GM19023 (cell line): Measurements from ENCODE around the gene CPA1.

Experiments
- ATAC-seq: cut with Tn5 transposase; IDR thresholded peaks from one replicate; pipeline ENCODE4 v1.9.1; 2021; ENCODE audit warnings: mild to moderate bottlenecking, moderate library complexity; ENCODE audit not compliant: unreplicated experiment

CPA1 gene

DNA sequence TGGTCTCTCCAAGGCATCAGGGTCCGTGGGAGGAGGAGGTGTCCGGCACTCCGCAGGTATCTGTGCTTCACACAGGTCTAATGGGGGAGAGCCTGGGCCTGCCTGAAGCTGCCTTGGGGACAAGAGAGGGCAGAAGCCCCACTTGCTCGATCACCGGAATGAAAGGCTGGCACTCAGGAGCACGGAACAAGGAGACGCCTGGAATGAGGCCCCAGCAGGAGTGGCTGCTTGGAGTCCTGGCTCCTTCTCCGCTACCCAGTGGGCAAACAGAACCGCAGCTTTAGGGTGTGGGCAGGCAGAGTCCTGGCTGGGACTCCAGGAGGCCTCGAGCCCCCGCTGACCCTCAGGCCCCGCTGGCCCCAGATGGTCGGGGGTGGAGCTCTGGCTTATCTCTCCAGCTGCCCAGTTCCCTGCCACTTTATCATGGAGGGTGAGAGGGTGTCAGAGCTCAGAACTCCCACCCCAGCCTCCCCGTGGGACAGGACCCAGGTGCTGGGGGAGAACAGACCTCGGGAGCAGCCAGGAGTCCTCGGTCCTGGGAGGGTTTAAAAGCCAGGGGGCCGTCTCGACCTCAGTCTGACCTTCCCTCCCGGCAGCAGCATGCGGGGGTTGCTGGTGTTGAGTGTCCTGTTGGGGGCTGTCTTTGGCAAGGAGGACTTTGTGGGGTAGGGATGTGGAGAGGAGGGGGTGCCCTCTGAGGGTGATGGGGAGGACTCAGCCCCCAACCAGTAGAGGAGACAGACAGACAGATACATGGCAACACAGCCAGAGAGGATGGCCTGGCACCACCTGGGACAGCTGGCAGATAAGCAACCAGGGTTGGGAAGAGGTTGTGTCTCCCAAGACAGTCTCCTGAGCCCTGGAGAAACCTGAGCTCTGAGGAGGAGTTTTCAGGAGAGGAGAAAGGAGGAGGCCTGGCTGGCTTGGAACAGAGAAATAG is at the start of gene CPA1:
CPA1 (plus strand) TSS at position 574 of the 940 bp plus-strand sequence; CDS start at position 601, 27 bp downstream.
- ATAC-seq: no peak

DNA sequence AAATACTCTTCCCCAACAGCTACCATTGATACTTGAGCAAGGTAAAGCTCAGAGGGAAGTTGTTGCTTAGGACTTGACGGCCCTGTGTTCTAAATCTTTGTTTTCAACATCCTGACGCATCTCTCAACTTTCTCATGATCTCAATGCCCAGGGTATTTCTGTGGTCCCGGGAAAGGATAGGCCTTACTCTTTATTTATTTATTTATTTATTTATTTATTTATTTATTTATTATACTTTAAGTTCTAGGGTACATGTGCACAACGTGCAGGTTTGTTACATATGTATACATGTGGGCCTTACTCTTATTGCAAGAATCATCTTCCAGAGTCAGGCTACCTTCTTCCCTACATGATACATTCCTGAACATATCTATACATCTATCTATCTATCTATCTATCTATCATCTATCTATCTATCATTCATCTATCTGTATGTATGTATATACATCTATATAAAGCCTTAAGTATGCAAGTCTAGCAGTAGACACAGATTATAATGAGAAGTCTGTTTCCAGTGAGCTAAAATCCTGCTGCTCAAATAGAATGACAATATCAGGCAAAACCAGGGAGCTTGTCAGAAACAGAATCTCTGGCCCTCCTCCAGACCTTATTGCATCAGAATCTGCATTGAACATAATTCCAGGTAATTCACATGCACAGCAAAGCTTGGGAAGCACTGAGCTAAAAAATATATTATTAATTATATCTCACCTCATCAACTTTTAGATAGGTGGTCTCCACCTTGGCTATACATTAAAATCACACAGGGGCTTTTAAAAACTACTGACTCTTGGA is 47.8 kb upstream of the CPA1 start:
- no peak for ATAC-seq

DNA sequence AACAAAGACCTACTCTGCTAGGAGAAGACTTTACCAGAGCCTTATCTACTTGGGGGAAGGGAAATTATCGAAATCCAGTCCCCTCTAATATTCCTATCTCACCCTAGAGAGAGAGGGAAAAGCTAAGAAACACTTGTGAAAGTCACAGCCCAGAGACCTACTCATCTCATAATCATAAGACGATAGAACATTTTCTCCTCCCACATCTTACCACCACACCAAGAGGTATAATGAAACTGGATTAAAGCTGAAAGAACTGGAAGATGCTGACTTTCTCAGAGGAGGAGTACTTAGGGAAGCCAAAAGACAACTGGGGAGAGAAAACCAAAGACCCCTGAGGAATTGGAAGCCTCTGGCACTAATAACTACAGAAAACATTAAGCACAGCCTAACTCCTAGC is 46.5 kb upstream of the CPA1 start:
- ATAC-seq: no peak

DNA sequence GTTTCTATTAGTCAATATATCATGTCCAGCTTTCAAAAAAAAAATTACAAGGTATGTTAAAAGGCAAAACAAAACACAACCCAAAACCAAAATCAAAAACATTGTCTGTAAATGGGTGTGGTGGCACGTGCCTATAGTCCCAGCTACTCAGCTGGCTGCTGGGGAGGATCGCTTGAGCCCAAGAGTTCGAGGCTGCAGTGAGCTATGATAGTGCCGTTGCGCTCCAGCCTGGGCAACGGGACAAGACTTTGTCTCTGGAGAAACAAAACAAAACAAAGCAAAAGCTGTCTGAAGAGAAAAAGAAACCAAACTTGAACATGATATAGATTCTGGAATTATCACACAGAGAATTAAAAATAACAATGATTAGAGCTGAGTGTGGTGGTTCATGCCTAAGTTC is 46.0 kb upstream of the CPA1 start:
- no peak for ATAC-seq

DNA sequence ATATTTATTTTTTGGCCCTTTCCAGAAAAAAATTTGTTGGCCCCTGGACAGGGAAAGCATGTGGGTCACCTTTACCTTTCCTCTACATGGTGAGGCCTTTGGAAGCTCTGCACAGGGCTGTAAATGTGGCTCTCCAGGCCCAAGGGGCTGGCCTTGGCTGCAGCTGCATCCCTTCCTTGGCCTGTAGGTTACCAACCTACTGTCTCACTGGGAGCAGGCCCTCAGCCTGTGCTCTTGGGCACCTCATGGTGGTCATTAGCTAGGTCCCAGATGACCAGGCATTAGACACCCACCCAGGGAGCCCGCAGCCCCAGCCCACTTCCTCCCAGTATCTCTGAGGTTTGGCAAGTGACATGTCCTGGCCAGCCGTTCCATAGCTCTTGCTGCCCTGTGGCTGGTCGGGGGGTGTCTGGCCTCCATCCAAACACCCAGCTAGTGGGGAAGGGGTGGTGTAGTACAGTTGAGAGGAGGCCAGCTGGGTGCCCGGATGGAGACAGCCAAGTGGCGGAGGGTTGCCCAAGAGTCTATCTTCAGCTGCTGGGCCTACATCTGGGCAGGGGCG is 42.8 kb upstream of the CPA1 start:
- ATAC-seq: no peak

DNA sequence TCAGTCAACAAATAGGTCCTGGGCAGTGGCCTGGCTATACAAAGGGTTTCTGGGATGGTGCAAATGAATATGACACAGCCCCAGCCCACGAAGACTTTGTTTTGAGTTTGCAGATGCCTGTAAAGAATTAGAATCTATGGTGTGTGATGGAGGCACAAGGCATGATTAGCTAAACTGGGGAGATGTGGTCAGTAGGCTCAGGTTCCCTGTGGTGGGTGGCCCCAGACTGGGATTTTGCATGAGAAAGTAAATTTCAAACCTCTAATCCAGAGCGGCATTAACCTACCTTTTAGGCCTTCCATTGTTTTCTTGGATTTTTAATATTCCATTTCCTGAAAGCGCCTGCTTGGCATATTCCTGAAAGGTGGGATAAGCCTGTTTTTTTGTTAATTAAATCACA is 42.1 kb upstream of the CPA1 start:
- no peak for ATAC-seq

DNA sequence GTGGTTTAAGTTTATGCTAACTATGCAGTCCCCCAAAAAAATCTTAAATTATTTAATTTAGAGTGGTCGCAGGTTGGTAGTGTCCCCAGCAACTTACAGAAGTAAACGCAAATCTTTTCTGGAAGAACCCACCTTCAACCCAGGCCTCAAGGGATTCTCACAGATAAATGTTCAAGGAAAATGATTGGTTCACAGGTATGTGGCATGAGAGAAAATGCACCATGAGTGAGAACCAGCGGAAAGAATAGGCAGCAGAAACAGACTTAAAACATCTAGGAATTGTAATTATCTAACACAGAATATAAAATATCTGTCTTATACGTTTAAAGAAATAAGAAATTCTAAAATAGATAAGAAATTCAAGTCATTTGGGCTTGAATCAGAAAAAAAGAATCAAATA is 38.4 kb upstream of the CPA1 start:
- ATAC-seq: no peak

DNA sequence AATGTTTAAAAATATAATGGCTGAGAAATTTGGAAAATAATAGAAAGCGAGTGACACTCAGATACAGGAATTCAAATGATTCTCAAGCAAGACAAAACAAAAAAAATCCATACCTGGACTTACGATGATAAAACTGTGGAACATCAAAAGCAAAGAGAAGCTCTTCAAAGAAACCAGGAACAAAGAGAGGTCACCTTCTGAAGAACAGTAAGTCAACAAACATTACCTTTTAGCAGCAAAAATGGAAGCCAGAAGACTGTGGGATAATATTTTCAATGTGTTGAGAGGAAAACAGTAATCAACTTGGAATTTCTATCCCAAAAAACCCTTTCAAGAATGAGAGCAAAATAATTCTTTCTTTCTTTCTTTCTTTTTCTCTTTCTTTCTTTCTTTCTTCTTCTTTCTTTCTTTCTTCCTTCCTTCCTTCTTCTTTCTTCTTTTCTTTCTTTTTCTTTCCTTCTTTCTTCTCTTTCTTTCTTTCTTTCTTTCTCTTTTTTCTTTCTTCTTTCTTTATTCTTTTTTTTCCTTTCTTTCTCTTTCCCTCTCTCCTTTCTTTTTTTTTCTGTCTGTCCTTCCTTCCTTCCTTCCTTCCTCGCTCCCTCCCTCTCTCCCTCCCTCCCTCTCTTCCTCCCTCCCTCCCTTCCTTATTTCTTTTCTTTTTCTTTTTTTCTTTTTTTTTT is 37.5 kb upstream of the CPA1 start:
- ATAC-seq: no peak

DNA sequence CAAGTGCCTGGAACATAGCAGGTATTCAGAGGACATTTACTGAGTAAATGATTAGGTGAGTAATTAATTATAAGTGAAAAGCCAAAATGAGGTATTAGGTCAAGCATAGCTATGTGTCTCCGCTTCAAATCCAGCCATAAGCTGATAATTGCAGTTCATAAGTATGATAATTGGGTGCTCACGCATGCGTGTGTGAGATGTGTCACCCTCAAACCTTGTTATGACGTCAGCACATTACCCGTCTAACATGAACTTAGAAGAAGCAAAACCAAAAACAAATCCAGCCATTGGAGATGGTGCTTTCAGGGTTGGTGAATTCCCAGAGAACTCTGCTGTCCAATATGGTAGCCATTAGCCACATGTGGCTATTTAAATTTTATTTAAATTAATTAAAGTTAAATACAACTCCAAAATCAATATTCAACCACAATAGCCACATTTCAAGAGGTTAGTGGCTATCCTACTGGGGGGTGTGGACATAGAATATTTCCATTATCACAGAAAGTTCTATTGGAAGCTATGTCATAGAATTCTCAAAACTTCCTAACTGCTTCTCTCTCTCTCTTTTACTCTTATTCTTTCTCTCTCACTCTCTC is 35.9 kb upstream of the CPA1 start, which contains the start of gene CPA5:
CPA5 (plus strand) TSS at position 546 of the 596 bp plus-strand sequence. CDS start 1,670 bp downstream, outside the sequence.
- ATAC-seq: no peak

DNA sequence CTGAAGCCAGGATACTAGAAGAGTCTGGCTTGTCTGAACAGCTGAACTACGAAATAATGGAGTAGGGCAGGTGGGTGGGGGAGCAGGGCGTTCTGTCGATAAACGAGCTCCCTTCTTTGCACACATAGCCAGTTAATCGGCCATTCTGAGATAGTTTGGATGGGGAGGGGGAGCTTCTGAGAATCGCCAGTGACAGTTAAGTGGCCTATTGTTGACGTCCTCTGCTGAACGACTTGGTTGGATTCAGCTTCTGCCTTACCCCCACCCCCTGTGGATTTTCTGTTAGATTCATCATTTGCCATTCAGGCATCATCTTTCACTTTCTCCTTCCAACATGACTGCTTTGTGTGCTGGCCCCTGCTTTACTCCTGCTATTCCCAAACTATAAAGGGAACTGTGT is 35.2 kb upstream of the CPA1 start:
- ATAC-seq: no peak

DNA sequence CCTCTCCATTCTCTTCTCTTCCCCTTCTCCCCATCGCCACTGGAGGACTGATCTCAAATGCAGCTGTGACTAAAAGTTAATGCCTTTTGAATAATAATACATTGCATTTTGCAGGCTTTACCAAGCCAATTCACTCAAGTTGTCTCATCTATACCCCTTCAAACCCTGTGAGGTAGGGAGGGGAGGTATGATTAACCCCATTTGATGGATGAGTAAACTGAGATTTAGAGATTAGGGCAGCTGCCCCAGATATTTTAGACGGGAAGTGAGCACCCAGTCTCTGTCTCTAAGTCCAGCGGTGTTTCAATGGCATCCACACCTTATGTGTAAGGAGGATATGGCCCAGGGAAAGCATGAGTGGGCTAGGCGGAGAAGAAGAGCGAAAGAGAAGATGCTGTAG is 34.6 kb upstream of the CPA1 start:
- ATAC-seq: no peak

DNA sequence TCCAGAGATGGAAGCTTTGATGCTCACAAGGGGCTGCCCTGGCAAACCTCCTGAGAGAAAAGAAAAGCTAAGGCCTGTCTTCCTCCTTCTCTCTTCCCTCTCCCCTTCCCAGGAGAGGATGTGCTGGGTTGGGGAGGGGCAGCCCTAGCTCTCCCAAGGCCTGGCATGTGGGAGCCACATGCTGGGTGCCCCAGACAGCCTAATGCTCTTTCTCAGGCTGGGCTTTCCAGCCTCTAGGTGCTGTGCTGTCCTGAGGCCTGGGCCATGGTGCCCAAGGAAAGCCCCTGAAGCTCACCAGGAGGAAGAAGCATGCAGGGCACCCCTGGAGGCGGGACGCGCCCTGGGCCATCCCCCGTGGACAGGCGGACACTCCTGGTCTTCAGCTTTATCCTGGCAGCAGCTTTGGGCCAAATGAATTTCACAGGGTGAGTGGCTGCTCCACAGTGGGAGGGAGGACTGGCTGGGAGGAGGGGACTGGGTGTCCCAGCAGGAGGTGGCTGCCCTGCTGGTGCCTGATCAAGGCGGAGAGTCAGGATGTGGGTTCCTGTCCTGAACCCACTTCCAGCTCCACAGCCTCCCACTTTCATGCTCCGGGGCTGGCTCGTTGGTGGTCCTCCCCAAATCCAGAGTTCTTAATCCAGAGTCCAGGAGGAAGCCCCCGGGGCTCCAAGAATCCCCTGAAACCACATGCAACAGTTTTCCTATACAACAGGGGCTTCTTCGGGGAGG is 34.0 kb upstream of the CPA1 start:
- ATAC-seq: no peak

DNA sequence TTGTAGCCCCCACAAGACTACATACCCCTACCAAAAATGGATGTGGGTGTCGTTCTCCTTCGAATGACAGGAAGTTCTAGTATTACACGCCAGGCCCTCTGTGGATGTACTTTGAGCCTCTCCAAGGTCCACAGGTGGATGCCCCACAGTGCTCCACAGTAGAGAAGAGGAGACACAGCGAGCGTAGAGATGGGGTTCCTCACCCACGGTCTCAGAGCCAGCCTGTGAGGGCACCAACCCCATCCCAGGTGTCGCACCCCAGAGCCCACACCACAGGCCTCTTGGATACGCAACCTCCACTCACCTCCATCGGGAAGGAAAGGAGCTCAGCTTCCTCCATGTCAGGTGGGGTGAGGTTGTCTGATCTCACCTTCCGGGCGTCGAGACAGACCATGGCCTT is 33.4 kb upstream of the CPA1 start:
- ATAC-seq: no peak

DNA sequence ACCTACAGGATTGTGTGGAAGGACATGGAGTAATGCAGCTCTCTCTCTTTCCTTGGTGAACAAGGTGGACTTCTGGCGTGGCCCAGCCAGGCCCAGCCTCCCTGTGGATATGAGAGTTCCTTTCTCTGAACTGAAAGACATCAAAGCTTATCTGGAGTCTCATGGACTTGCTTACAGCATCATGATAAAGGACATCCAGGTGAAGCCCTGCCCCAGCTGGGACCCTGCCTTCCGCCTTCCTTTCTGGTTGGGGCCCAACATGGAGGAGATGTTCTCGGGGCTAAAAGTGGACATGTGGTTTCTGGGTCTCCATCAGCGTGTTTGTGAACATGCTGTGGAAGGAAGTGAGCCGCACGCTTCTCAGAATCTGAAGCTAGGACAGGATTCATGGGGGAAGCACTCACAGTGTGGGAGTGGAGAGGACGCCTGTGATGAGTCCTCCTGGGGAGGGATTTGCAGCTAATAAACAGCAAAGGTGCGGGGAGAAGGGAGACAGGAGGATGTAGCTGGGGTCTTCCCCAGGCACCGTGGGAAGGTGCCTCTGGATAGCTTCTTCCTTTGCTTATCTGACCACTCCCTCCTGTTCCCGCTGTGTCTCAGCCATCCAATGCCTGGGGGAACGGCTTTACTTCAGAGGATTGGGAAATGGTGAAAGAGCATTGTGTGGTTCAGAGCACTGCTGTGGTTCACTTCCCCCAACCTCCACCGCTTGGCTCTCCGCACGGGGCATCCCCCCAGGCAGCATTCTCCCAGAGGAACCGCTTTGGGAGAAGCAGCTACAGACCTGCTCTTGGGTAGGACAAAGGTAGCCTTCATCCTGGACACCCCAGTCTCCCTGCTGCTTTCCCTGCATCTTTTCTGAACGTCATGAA is 30.1 kb upstream of the CPA1 start:
- no peak for ATAC-seq

DNA sequence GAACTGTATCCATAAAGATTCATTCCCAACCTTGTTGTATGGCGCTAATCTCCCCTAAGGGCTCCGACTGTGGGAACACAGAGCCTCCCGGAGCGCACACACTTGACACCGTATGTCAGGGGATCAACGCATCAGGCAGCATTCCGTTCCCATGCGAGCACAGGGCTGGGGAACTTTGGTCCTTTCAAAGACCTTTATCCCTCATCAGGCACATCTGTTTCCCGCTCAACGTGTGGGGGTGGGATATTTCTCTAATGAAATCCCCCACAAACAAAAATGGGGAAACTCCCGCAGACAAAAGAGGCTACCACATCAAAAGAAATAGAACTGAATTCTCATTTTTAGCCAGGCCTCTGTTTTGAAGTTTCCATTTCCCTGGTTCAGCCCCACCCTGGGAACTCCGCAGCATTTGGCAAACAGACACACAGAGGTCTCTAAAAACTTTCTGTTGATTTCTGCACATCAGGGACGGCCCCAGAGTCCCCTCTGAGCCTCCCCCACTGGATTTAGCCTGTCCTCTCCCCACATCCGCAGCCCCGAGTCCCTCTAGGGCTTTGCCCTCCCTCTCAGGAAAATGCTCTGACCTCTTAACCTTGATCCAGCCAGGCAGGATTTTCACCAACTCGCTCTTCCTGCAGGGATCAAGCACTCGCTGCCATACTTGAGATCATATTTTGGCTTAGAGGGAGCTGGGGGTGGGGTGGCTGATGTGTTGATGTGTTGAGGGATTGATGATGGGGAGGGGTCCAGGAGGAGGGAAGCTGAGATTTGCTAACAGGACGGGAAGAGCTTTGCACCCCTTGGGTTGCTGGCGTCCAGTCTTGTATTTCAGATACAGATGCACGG is 29.1 kb upstream of the CPA1 start:
- peak; percentile 47 for ATAC-seq

DNA sequence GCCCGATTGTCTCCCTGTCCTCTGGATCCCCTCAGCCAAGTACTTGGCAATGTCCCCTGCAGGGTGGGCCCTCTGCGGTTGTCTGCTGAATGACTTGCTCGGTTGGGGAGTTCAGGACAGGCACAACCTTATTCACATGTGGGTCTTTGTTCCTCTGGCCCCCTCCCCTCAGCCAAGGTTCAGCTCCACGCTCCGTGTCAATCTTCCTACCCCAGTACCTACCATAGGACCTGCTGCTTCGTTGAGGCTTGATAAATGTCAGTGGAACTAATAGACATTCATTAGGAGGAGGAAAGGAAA is 28.6 kb upstream of the CPA1 start:
- ATAC-seq: no peak

DNA sequence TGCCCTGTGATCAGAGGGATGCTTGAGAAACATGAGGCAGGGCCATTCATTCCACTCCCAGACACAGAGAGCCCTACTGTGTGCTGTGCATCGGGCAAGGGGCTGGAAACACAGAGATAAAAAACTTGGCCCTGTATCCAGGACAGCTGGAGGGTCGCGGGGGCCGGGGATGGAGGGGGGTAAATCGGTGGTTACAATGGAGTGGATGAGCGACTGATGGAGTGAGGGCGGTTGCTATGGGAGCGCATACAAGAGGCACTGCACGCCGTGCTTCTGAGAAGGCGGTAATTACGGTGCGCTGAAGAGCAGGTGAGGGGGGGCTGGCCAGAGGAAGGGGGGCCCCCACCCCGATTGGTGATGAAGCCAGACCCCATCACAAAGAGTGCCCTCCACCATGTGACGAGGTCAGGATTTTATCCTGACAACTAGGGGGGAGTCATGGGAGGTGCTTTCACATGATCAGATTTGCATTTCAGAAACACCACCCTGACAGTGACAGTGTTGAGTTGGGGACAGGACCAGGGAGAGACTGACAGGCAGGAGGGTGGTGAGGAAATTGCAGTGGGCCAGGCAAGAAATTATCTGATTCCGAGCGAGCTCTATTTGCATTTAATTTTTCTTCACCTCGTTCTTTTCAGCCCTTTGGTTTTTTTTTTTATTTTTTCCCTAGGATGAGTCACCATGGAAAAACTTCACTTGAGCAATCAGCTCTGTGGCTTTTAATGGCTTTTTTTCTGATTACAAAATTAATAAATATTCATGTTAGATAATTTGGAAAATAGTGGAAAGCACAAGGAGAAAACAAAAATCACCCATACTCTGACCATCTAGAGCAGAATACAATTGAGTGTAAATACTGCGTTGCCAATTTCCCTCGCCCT is 27.9 kb upstream of the CPA1 start:
- ATAC-seq: no peak
